HepG2 (cell line): ENCODE results near the gene PDIA5. TPM values are rescaled to one million over a fixed set of nuclear protein-coding genes. Genes with fewer than 3 reads are reported as not detected.
A peak's percentile ranks its signal among the peaks of the same experiment; 100 is the strongest.

Experiments
- ATAC-seq: fragments of 200-7000 bp; cut with Tn5 transposase; 3 replicates; pipeline ENCODE4 v1.9.1; 2020; ENCODE audit warnings: mild to moderate bottlenecking, moderate library complexity
- BruUV-seq: library from RNA; stranded (reverse); fragments of 400-500 nt; replicated peaks from 2 replicates; lab custom pipeline; 2021; lab: Mats Ljungman, UMichigan
- CTCF ChIA-PET: fragments of 300-600 bp; formaldehyde crosslinking; extraction: SDS; loops from one replicate; lab custom pipeline; 2021; ENCODE audit warnings: low total read pairs, inconsistent platforms, low intra/inter-chr PET ratio; lab: Yijun Ruan, JAX
- POLR2A ChIA-PET: fragments of 350-600 bp; sonication (Branson Sonifier 250); formaldehyde crosslinking; loops from one replicate; lab custom pipeline; 2020; ENCODE audit warnings: antibody characterized with exemption, inconsistent platforms; lab: Yijun Ruan, JAX
- DNase-seq: peaks from one replicate; pipeline ENCODE4 v3.0.0-alpha.2; 2015; ENCODE audit warnings: low spot score
- FAIRE-seq: peaks from 3 replicates; lab custom pipeline; 2011; peaks lifted over from hg19 to GRCh38; lab: Jason Lieb, UNC
- H2AFZ ChIP-seq: one replicate; pipeline ENCODE4 v1.6.1; 2011; ENCODE audit warnings: low read length, inconsistent platforms
- H3K27ac ChIP-seq: fragments of 300-600 bp; 3 replicates; pipeline ENCODE4 v1.8.0; 2011; ENCODE audit warnings: mixed run types, mild to moderate bottlenecking, mixed read lengths, low read length, inconsistent platforms; ENCODE audit not compliant: insufficient read depth; ENCODE audit errors: extremely low read length
- H3K27me3 ChIP-seq, 2 experiments: fragments of 200-600 bp in 1 of 2; 2 replicates in 1 of 2; 3 replicates in 1 of 2; pipeline versions ENCODE4 v1.6.0 to v1.8.0; 2011; ENCODE audit warnings: low read length in 2 of 2, mild to moderate bottlenecking in 2 of 2, moderate library complexity in 2 of 2, inconsistent platforms in 1 of 2; ENCODE audit not compliant: insufficient read depth in 2 of 2, control insufficient read depth in 1 of 2
- H3K36me3 ChIP-seq, 2 experiments: fragments of 200-600 bp in 1 of 2; replicated peaks in 1 of 2; 2 replicates in 1 of 2; 3 replicates in 1 of 2; pipeline versions ENCODE4 v1.5.1 to v1.8.0; 2011; ENCODE audit warnings: low read length in 2 of 2, inconsistent platforms in 1 of 2; ENCODE audit not compliant: insufficient read depth in 2 of 2, control insufficient read depth in 1 of 2
- H3K4me1 ChIP-seq: 2 replicates; pipeline ENCODE4 v1.5.1; 2012; ENCODE audit warnings: low read length, inconsistent platforms; ENCODE audit not compliant: insufficient read depth
- H3K4me2 ChIP-seq: 2 replicates; pipeline ENCODE4 v1.6.0; 2011; ENCODE audit warnings: low read depth, low read length, inconsistent platforms
- H3K4me3 ChIP-seq, 3 experiments: fragments of 200-600 bp in 1 of 3; sonication (generic), shearing (Covaris generic) in 1 of 3; replicated peaks in 1 of 3; 2 replicates each; pipeline ENCODE4 v1.5.1; 2011 to 2016; ENCODE audit warnings: low read length in 3 of 3, inconsistent platforms in 2 of 3, low read depth in 2 of 3, mild to moderate bottlenecking in 2 of 3, control low read depth in 1 of 3, mixed read lengths in 1 of 3; ENCODE audit not compliant: insufficient read depth in 1 of 3
- H3K79me2 ChIP-seq: one replicate; pipeline ENCODE4 v1.6.1; 2011; ENCODE audit warnings: low read length, inconsistent platforms; ENCODE audit not compliant: insufficient read depth
- H3K9ac ChIP-seq: 2 replicates; pipeline ENCODE4 v1.6.0; 2011; ENCODE audit warnings: mild to moderate bottlenecking, low read depth, low read length, inconsistent platforms; ENCODE audit not compliant: insufficient read depth
- H3K9me3 ChIP-seq: 2 replicates; pipeline ENCODE4 v1.5.1; 2012; ENCODE audit warnings: mild to moderate bottlenecking, low read length
- H4K20me1 ChIP-seq: 2 replicates; pipeline ENCODE4 v1.6.0; 2011; ENCODE audit warnings: inconsistent platforms, mild to moderate bottlenecking, low read length, moderate library complexity; ENCODE audit not compliant: insufficient read depth
- ADNP ChIP-seq: sonication (generic); formaldehyde crosslinking; IDR thresholded peaks from 2 replicates; pipeline ENCODE4 v1.4.0; 2020; ENCODE audit warnings: missing genetic modification reagents
- ATF7 ChIP-seq, 2 experiments: fragments of 450-650 bp in 1 of 2; sonication (generic) in 1 of 2; formaldehyde crosslinking in 1 of 2; IDR thresholded peaks; 2 replicates each; pipeline versions ENCODE4 v1.4.0 to v1.6.1; 2016 to 2020; ENCODE audit warnings: antibody characterized with exemption in 1 of 2, mild to moderate bottlenecking in 1 of 2, missing genetic modification reagents in 1 of 2
- CREB1 ChIP-seq, 2 experiments: fragments of 450-650 bp in 1 of 2; IDR thresholded peaks; 2 replicates each; pipeline ENCODE4 v1.6.1; 2016 to 2017; ENCODE audit warnings: control low read depth in 1 of 2, mild to moderate bottlenecking in 1 of 2, missing compliant biosample characterization in 1 of 2, missing genetic modification characterization in 1 of 2
- E2F1 ChIP-seq: sonication (generic); formaldehyde crosslinking; IDR thresholded peaks from 2 replicates; pipeline ENCODE4 v1.5.0; 2020; ENCODE audit warnings: missing genetic modification reagents
- PLSCR1 ChIP-seq: sonication (generic); formaldehyde crosslinking; IDR thresholded peaks from 2 replicates; pipeline ENCODE4 v1.5.0; 2020; ENCODE audit warnings: missing genetic modification reagents, mild to moderate bottlenecking, borderline replicate concordance
- ZNF362 ChIP-seq: sonication (generic); formaldehyde crosslinking; IDR thresholded peaks from 2 replicates; pipeline ENCODE4 v1.4.0; 2020; ENCODE audit warnings: missing genetic modification reagents, mild to moderate bottlenecking, borderline replicate concordance
- ZNF891 ChIP-seq: sonication (generic); formaldehyde crosslinking; IDR thresholded peaks from 2 replicates; pipeline ENCODE4 v1.5.0; 2020; ENCODE audit warnings: mild to moderate bottlenecking, missing genetic modification reagents
- WGBS: methylation state at CpG from one replicate; pipeline ENCODE4 v1.1.6; 2017; ENCODE audit warnings: low lambda C conversion rate; 5-methylcytosine and 5-hydroxymethylcytosine counted together
- in situ Hi-C: cut with HindIII; loops from 2 replicates; pipeline ENCODE4 v1.10.0; 2017; ENCODE audit warnings: low pct_unique_long_range_greater_than_20kb; ENCODE audit not compliant: extremely low pct_ligation_motif_present
- intact Hi-C: fragments of 100-400 bp; cut with micrococcal nuclease; formaldehyde crosslinking; loops from one replicate; pipeline ENCODE4 v1.10.0; 2022; ENCODE audit not compliant: unreplicated experiment
- polyA plus RNA-seq, 8 experiments: library from polyadenylated mRNA; depleted of rRNA in 3 of 8; stranded (reverse) in 7 of 8; unstranded in 1 of 8; fragments of >200 nt; fragmentation: Illumina TruSeq in 4 of 8; extraction: Trizol in 4 of 8; gene quantifications; 2 replicates each; pipeline versions ENCODE4 v1.2.1 to v1.2.3, GENCODE V29; 2011 to 2016; ENCODE audit warnings: low read depth in 4 of 8, missing spikeins in 1 of 8, mixed read lengths in 1 of 8; ENCODE audit not compliant: insufficient read depth in 1 of 8
- total RNA-seq, 5 experiments: library from RNA; depleted of rRNA; stranded (reverse); fragments of >200 nt; fragmentation: Illumina TruSeq; extraction: Trizol; gene quantifications; 2 replicates each; pipeline ENCODE4 v1.2.3, GENCODE V29; 2016; ENCODE audit warnings: low read depth in 1 of 5

PDIA5 gene
- total and polyA plus RNA-seq, 2 of the 13 experiments (the other 11 are each of a cell fraction or from before 2014, with no cell fraction given): 51.3 to 74.3 TPM

DNA sequence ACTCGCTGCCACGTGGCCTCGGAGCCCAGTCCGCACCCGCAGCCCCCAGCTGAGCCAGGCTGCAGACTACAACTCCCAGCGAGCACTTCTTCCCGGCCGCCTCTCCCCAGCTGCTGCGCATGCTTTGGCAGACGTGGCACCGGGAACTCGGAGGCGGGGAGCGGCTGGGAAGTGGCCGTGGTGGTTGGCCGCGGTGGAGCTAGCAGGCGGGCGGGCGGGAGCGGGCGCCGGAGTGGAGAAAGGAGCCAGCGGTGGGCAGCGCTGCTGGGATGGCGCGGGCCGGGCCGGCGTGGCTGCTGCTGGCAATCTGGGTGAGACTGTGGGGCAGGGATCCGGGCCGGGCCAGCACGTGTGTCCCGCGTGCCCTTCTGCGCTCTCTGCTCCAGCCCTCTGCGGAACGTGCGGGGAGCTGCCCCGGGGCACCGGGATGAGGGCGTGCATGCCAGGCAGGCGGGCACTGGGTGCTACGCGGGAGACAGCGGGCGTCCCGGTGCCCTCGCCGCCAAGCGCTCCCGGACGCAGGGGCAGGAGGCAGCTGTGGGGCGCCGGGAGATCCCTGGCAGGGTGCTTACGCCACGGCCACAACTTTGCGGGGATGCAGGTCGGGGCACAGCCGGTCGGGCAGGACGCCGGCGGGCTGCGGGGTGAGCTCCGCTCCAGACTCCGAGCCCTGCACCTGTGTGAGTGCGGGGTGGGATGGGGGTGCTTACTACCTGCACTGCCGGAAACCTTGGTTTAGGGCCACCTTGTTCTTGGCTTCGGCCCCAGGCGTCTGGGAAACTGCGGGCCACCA lies at the start of gene PDIA5 (continued):
- peak; percentile 77; the same call in 1 of the 2 replicates for TF ChIP-seq ZNF891 (CRISPR knock-in tag)

GRCh38 chr3:123018683-123019082 lies 48.1 kb upstream of the PDIA5 start:
- Histone ChIP-seq H3K79me2 (no peaks in the 10 kb centered on the region), H3K27me3 (peaks cover 5 to 71% of the 10 kb centered on the region in 2 experiments), H3K9me3 (no peaks in the 10 kb centered on the region), H3K4me2 (no peak overlapping the region), H2AFZ (no peak overlapping the region), H3K4me1 (no peaks in the 10 kb centered on the region), H3K27ac (no peak overlapping the region), H4K20me1 (no peaks in the 10 kb centered on the region), H3K9ac (no peak overlapping the region), H3K4me3 (no peak overlapping the region), H3K36me3 (no peaks in the 10 kb centered on the region)
- TF ChIP-seq ADNP (CRISPR knock-in tag) (no peak), E2F1 (CRISPR knock-in tag) (no peak), ATF7 (IDR thresholded peaks at IDR 0.05) (peak; percentile 46; the same call in 1 of the 2 replicates), ATF7 (CRISPR knock-in tag; IDR thresholded peaks at IDR 0.05) (no peak), PLSCR1 (CRISPR knock-in tag) (no peak), CREB1 (IDR thresholded peaks at IDR 0.05) (peak; percentile 53), CREB1 (CRISPR knock-in tag; IDR thresholded peaks at IDR 0.05) (no peak), ZNF362 (no peak)
- ChIA-PET POLR2A (no interaction called here), CTCF (no interaction called here)
- FAIRE-seq (no peak), ATAC-seq (no peak), DNase-seq (no peak)
- no TSS peak for BruUV-seq
- intact Hi-C loops (no loop called here), in situ Hi-C loops (no loop called here)
- WGBS: 0% methylated on average over 1 of the region's 1 CpG
